GM12878 (cell line): Measurements from ENCODE around the gene SHISA4.

Experiments
- CTCF ChIP-seq, 3 experiments: IDR thresholded peaks in 2 of 3; conservative IDR thresholded peaks in 1 of 3; 2 replicates each; pipeline ENCODE4 v1.5.1; 2011; ENCODE audit warnings: low read depth in 3 of 3, low read length in 3 of 3, mild to moderate bottlenecking in 3 of 3, control low read depth in 2 of 3, moderate library complexity in 2 of 3, inconsistent platforms in 1 of 3, mixed read lengths in 1 of 3; ENCODE audit not compliant: control insufficient read depth in 2 of 3, insufficient read depth in 1 of 3; ENCODE audit errors: extremely low read depth in 1 of 3
- HCFC1 ChIP-seq: fragments of 150-350 bp; IDR thresholded peaks from 2 replicates; pipeline ENCODE4 v1.6.1; 2014; ENCODE audit warnings: low read length
- MAX ChIP-seq: IDR thresholded peaks from 2 replicates; pipeline ENCODE4 v1.6.1; 2012; ENCODE audit warnings: low read depth, low read length, improper control_type of control experiment

- TF ChIP-seq MAX (no peak), HCFC1 (no peak), CTCF (IDR thresholded peaks at IDR 0.05 in 2 of 3, conservative IDR thresholded peaks at IDR 0.05 in 1 of 3; ENCODE audit: control insufficient read depth in 2 of 3, extremely low read depth in 1 of 3, insufficient read depth in 1 of 3, low read depth in 3 of 3, low read length in 3 of 3) (no peak)
Measured at GRCh38 chr1:201911826-201912571, 23.3 kb downstream of the SHISA4 start.
